EL (cell line): Measurements from ENCODE around the gene SVOP.
"Not testable (repeated sequence)": the region's sequence is repeated elsewhere in the genome, so short reads cannot be mapped to it uniquely, and the experiment has no call there.

Experiments
- DNase-seq: peaks from one replicate; pipeline ENCODE4 v3.0.0-alpha.2; 2016

SVOP gene

GRCh38 chr12:108879615-108880254 is 141.1 kb downstream of the SVOP start, which contains the start of gene DAO:
Gene DAO (plus strand): TSS chr12:108880092. CDS start chr12:108885007, 4,915 bp downstream.
- DNase-seq: no peak

GRCh38 chr12:108876550-108876949 is 144.3 kb downstream of the SVOP start:
- no peak for DNase-seq

DNA sequence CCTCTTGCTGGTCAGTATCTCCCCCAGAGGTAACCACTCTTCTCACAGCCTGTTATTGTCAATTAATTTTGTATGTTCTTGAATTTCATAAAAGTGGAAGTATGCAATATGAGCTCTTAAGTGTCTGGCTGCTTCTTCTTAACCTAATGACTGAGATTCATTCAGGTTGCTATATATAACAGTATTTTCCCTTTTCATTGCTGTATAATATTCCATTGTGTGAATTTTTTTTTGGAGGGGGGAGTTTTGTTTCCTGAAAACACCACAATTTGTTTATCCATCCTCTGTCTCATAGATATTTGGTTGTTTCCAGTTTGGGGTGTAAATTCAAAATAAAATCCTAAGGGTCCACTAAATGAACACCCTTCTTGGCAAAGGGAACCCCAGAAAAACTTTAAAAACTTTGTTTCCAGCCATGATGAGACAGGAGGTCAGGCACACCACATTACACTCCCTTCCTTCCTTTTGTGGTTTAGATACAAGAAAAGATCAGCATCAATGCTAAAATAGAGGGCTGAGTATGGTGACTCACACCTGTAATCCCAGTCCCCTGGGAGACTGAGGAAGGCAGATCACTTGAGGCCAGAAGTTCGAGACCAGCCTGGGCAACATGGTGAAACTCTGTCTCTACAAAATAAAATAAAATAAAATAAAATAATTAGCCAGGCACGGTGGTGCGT is 145.0 kb downstream of the SVOP start:
- no peak for DNase-seq

DNA sequence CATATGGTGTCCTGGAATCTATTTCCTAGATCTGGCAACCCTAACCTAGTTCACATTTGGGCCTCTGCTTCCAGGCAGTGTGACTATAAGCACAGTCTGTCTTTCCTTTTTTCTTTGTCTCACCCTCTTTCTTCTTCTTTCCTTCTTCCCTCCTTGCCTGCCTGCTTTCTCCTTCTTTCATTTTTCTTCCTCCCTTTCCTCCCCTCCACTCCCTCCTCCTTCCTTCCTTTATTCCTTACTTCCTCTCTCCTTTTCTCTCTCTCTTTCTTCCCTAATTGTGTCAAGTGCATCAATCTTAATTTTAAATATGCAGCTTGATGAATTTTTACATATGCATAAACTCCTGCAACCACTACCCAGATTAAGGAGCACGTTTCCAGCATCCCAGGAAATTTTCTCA is 145.6 kb downstream of the SVOP start:
- DNase-seq: no peak

DNA sequence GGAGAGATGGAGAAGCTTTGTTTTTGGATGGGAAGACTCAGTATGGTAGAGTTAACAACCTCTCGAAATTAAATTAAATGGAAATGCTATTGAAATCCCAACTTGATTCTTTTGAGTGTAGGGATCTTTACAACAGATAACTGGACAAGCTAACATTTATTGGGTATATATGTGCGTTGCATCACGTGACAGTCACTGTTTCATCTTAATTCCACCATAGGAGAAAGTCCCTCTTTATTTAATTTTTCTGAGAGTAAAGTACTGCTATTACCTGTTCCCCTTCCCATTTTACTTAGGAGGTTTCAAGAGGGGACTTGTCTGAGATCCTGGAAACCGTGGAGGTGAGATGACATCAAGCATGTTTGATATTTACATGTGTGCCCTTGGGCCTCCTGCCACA is 152.1 kb downstream of the SVOP start:
- no peak for DNase-seq

DNA sequence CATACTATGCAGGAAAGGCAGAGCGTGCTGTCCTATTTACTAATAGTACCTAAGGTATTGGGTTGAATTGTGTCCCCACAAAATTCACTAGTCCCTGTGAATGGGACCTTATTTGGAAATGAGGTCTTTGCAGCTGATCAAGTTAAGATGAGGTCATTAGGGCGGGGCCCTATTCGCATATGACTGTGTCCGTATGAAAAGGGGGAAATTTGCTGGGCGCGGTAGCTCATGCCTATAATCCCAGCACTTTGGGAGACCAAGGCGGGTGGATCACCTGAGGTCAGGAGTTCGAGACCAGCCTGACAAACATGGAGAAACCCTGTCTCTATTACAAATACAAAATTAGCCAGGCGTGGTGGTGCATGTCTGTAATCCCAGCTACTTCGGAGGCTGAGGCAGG is 154.8 kb downstream of the SVOP start:
- not testable (repeated sequence) for DNase-seq

DNA sequence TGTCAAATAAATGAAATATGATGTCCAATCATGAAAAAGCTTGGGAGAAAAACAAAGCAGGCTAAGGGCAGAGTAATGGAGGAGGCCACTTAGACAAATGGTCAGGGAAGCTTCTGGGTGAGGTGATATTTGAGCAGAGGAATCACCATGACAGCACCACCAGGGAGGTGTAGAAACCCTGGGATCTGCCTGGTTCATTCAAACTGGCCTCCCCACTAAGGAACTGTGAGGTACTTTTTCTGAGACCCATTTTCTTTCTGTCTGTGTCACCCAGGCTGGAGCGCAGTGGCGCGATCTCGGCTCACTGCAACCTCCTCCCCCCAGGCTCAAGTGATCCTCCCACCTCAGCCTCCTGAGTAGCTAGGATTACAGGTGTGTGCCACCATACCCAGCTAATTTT is 155.7 kb downstream of the SVOP start:
- no peak for DNase-seq

GRCh38 chr12:108862588-108862959 is 158.3 kb downstream of the SVOP start:
- no peak for DNase-seq

DNA sequence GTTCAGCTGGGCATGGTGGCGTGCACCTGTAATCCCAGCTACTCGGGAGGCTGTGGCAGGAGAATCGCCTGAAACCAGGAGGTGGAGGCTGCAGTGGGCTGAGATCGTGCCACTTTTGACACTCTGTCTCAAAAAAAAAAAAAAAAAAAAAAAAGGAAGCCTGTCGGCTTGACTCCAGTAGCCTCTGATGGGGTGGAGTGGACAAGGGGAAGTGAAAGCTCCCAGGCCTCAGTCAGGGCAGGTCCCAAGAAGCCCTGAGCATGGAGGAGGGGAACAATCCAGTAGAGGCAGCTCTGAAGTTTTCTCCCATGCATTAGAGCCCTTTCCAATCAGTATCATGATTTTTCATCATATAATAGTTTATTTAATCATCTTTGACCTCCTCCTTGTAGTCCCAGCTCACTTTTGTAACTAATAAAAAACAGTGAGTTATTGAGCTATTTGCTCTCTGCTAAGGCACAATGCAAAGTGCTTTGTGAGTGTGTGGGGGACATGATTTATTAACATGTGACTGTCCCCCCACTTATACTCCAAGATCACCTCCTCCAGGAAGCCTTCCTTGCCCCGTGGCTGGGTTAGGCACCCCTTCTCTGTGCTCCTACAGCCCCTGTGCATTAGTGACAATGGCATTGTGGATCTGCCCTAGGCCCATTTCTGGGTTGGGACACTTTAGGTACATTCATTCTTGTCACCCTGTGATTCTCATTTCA is 158.8 kb downstream of the SVOP start:
- DNase-seq: no peak

DNA sequence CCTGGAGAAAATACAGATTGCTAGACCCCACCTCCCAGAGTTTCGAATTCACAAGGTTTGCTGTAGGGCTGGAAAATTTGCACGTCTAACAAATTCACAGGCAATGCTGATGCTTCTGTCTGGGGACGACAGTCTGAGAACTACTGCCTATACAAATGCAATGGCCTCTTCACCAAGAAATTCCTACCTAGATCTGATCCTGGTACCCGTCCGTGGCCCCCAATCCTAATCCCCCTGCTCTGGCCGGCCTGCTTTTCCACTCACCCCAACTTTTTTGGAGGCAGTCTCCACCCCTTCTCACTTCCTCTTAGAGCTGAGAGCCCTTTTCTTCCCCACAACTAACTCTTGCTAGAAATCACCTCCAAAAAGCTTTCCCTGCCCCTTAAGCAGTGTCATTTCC is 160.4 kb downstream of the SVOP start:
- no peak for DNase-seq

DNA sequence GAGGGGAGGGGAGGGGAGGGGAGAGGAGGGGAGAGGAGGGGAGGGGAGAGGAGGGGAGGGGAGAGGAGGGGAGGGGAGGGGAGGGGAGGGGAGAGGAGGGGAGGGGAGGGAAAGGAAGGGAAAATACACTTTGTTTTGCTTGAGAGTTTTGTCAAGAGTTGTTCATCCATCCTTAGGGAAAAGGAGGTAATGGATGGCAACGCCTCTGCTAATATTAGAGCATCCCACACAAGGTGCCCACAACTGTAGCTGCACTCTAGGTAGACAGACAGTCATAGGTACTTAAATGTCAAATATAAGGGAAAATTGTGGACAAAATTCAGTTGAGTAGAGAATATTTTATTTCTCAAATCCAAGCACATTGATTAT is 161.0 kb downstream of the SVOP start:
- DNase-seq: no peak

GRCh38 chr12:108859141-108859922 is 161.5 kb downstream of the SVOP start:
- not testable (repeated sequence) for DNase-seq

DNA sequence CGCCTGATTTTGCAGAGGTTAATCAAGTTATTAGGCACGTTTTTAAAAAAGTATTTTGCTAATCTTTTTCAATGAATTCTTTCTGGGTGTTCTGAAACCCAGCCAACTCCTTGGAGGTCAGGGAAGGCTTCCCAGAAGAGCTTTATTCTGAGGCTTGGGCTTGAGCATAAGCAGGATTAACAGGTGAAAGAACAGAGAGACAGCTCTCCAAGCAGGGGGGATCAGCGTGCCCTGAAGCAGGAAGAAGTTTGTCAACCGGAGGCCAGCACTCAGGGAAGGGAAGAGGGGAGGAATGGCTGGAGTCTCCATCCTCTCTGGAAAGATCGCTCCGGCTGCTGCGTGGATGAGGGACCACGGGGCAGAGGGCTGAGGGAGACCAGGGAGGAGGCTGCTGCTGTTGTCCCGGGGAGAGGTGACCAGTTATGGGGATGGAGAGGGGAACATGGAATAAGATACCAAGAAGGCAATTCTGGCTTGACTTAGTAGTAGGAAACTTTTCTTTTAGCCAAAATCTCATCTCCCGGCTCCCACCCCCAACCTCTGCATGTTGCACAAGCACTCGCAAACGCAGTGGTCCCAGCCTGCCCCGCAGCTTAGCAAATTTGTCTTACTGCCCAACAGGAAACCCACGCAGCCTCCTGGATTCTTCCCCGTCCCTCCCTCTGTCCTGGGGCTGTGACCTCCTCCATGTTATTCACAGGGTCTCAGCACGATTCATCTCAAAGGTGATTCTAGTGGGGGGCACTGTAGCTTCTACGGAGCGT is 162.4 kb downstream of the SVOP start:
- DNase-seq: peak; percentile 30
